Endothelial cell of umbilical vein (primary cell): ENCODE measurements around the gene ABL1. TPM values are rescaled to one million over a fixed set of nuclear protein-coding genes. Genes with fewer than 3 reads are reported as not detected.

Source experiments
- BruUV-seq: library from RNA; stranded (reverse); fragments of 400-500 nt; replicated peaks from 2 replicates; lab custom pipeline; 2021; lab: Mats Ljungman, UMichigan
- CTCF ChIA-PET: fragments of 300-600, 350-600 bp; sonication (Branson Sonifier 250); formaldehyde crosslinking; loops from one replicate; lab custom pipeline; 2021; ENCODE audit warnings: antibody characterized with exemption, inconsistent platforms; lab: Charles Lee
- POLR2A ChIA-PET: fragments of 300-600, 350-600 bp; sonication (Branson Sonifier 250); formaldehyde crosslinking; loops from one replicate; lab custom pipeline; 2021; ENCODE audit warnings: antibody characterized with exemption, inconsistent platforms; lab: Charles Lee
- DNase-seq: peaks from one replicate; pipeline ENCODE4 v3.0.0-alpha.2; 2011; ENCODE audit warnings: low read depth, low spot score
- FAIRE-seq: peaks from 2 replicates; lab custom pipeline; 2011; peaks lifted over from hg19 to GRCh38; lab: Jason Lieb, UNC
- H2AFZ ChIP-seq: 2 replicates; pipeline ENCODE4 v1.6.0; 2012; ENCODE audit warnings: low read depth, low read length, control low read depth, inconsistent platforms
- H3K27ac ChIP-seq: 2 replicates; pipeline ENCODE4 v1.5.1; 2011; ENCODE audit warnings: low read depth, mild to moderate bottlenecking, control low read depth, low read length, moderate library complexity; ENCODE audit not compliant: insufficient read depth
- H3K27me3 ChIP-seq, 2 experiments: 2 replicates each; pipeline versions ENCODE4 v1.6.0 to v1.6.1; 2011; ENCODE audit warnings: low read length in 2 of 2, mixed read lengths in 1 of 2; ENCODE audit not compliant: control insufficient read depth in 2 of 2, insufficient read depth in 2 of 2
- H3K36me3 ChIP-seq, 2 experiments: 2 replicates in 1 of 2; 3 replicates in 1 of 2; pipeline ENCODE4 v1.5.1; 2011; ENCODE audit warnings: low read length in 2 of 2, mild to moderate bottlenecking in 1 of 2, moderate library complexity in 1 of 2; ENCODE audit not compliant: control insufficient read depth in 2 of 2, insufficient read depth in 2 of 2; ENCODE audit errors: extremely low read depth in 1 of 2
- H3K4me1 ChIP-seq: 3 replicates; pipeline ENCODE4 v1.5.1; 2011; ENCODE audit warnings: mild to moderate bottlenecking, low read length; ENCODE audit not compliant: control insufficient read depth, insufficient read depth; ENCODE audit errors: extremely low read depth
- H3K4me2 ChIP-seq: 2 replicates; pipeline ENCODE4 v1.6.1; 2011; ENCODE audit warnings: low read length, control low read depth, mixed read lengths; ENCODE audit not compliant: insufficient read depth
- H3K4me3 ChIP-seq, 3 experiments: fragments of 200-600 bp in 1 of 3; sonication (generic), shearing (Covaris generic) in 1 of 3; replicated peaks in 1 of 3; 2 replicates each; pipeline ENCODE4 v1.5.1; 2011 to 2016; ENCODE audit warnings: control low read depth in 3 of 3, low read length in 3 of 3, mild to moderate bottlenecking in 2 of 3, inconsistent platforms in 1 of 3, low read depth in 1 of 3, moderate library complexity in 1 of 3; ENCODE audit not compliant: insufficient read depth in 1 of 3
- H3K79me2 ChIP-seq: 2 replicates; pipeline ENCODE4 v1.6.0; 2012; ENCODE audit warnings: low read length, inconsistent platforms; ENCODE audit not compliant: control insufficient read depth, insufficient read depth
- H3K9ac ChIP-seq: replicated peaks from 2 replicates; pipeline ENCODE3; 2011; ENCODE audit warnings: low read length, control low read depth; ENCODE audit not compliant: insufficient read depth; ENCODE audit errors: extremely low read depth
- H3K9me1 ChIP-seq: replicated peaks from 3 replicates; pipeline ENCODE4 v1.6.0; 2011; ENCODE audit warnings: mild to moderate bottlenecking, low read length; ENCODE audit not compliant: control insufficient read depth, insufficient read depth; ENCODE audit errors: extremely low read depth
- H3K9me3 ChIP-seq: replicated peaks from 2 replicates; pipeline ENCODE4 v1.5.1; 2012; ENCODE audit warnings: low read length, inconsistent platforms; ENCODE audit not compliant: control insufficient read depth, insufficient read depth
- H4K20me1 ChIP-seq: replicated peaks from 2 replicates; pipeline ENCODE3; 2011; ENCODE audit warnings: mild to moderate bottlenecking, low read length; ENCODE audit not compliant: control insufficient read depth, insufficient read depth; ENCODE audit errors: extremely low read depth
- EZH2 ChIP-seq: IDR thresholded peaks from 2 replicates; pipeline ENCODE4 v1.6.1; 2012; ENCODE audit warnings: borderline replicate concordance, low read depth, mild to moderate bottlenecking, moderate library complexity, low read length, inconsistent platforms; ENCODE audit not compliant: severe bottlenecking
- FOS ChIP-seq: IDR thresholded peaks from 2 replicates; pipeline ENCODE4 v1.6.1; 2011; ENCODE audit warnings: mild to moderate bottlenecking, low read length, moderate library complexity, borderline replicate concordance; ENCODE audit not compliant: insufficient read depth
- GATA2 ChIP-seq: IDR thresholded peaks from 2 replicates; pipeline ENCODE4 v1.7.0; 2011; ENCODE audit warnings: low read depth, mild to moderate bottlenecking, moderate library complexity, mixed read lengths, low read length; ENCODE audit not compliant: insufficient read length, insufficient read depth
- JUN ChIP-seq: IDR thresholded peaks from 2 replicates; pipeline ENCODE4 v1.6.1; 2011; ENCODE audit warnings: borderline replicate concordance, low read depth; ENCODE audit not compliant: insufficient read length, insufficient read depth
- MYC ChIP-seq: IDR thresholded peaks from one replicate; pipeline ENCODE4 v1.6.1; 2011; ENCODE audit warnings: mild to moderate bottlenecking, low read depth, low read length
- dilution Hi-C: fragments of 300-500 bp; cut with MboI; formaldehyde crosslinking; loops from one replicate; pipeline ENCODE4 v1.15.0; 2019; ENCODE audit warnings: low sequenced_read_pairs; ENCODE audit not compliant: extremely low pct_ligation_motif_present
- intact Hi-C: fragments of 100-400 bp; cut with micrococcal nuclease; formaldehyde crosslinking; loops from one replicate; pipeline ENCODE4 v1.10.0; 2022
- polyA plus RNA-seq, 4 experiments: library from polyadenylated mRNA; depleted of rRNA in 3 of 4; stranded (reverse) in 3 of 4; unstranded in 1 of 4; fragments of >200 nt; gene quantifications; 2 replicates each; pipeline versions ENCODE4 v1.2.1 to v1.2.3, GENCODE V29; 2011 to 2012; ENCODE audit warnings: missing spikeins in 1 of 4
- total RNA-seq: library from RNA; stranded (reverse); gene quantifications from 2 replicates; pipeline ENCODE4 v1.2.3, GENCODE V29; 2021
- TF ChIP-seq, protein P1 (sequence below): IDR thresholded peaks from 2 replicates; pipeline ENCODE4 v1.6.1; 2011; ENCODE audit not compliant: insufficient read depth, insufficient read length

The ABL1 gene
- total and polyA plus RNA-seq, 2 donors (not counting 3 experiments of a cell fraction or from before 2014, with no cell fraction given), result 32.1 to 87.1 TPM

- H3K9ac ChIP-seq, result no peak overlapping the region
- dilution Hi-C loops (no loop called here), intact Hi-C loops (no loop called here)
- H3K4me2 ChIP-seq, result no peak overlapping the region
- H3K36me3 ChIP-seq, result no peaks in the 10 kb centered on the region
- ChIA-PET CTCF (interaction anchor here (1.0 to 2.8 kb wide), 7 partner anchors 8 to 227 kb away, joined by 3 to 10 read pairs (median 3); no protein-coding TSS in a partner anchor), POLR2A (no interaction called here)
- no peaks in the 10 kb centered on the region for H3K79me2 ChIP-seq
- BruUV-seq, result no TSS peak
- peaks cover 8 to 12% of the 10 kb centered on the region in 2 experiments for H3K27me3 ChIP-seq
- no peak overlapping the region for H2AFZ ChIP-seq
- H3K4me1 ChIP-seq, result peaks cover 7% of the 10 kb centered on the region
- no peaks in the 10 kb centered on the region for H3K9me3 ChIP-seq
- no peak overlapping the region for H3K27ac ChIP-seq
- no peaks in the 10 kb centered on the region for H4K20me1 ChIP-seq
- H3K4me3 ChIP-seq, result no peak overlapping the region
- DNase-seq (peak; percentile 29), FAIRE-seq (peak; percentile 59)
- no peaks in the 10 kb centered on the region for H3K9me1 ChIP-seq
- no peak for TF ChIP-seq EZH2
These were observed 93.2 kb downstream of the ABL1 start for GRCh38 chr9:130927995-130928900.

DNA sequence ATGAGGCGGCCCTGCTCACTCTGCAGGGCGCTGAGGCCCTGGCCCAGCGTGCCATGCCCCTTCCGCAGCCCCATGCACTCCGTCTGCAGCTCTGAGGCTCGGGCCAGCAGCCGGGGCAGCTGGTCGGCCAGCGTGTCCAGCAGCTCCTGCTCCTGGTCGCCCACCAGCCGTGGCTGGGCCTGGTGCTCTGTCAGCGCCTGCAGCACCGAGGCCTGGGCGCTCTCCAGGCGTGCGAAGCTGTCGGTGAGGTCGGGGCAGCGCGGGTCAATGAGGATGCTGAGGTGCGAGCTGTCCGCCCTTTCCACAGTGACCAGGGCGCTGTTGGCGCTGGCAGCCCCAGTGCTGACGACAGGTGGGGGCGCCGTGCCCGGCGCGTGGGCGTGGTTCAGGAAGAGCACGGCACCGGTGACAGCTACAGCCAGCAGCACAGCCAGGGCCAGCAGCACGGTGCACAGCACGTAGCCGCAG is 94.6 kb downstream of the ABL1 start:
- no peaks in the 10 kb centered on the region for H3K36me3 ChIP-seq
- POLR2A ChIA-PET, result no interaction called here
- no peak for TF ChIP-seq EZH2
- TF ChIP-seq JUN, result no peak
- TF ChIP-seq GATA2, result no peak
- TF ChIP-seq FOS, result no peak
- TF ChIP-seq, protein P1, sequence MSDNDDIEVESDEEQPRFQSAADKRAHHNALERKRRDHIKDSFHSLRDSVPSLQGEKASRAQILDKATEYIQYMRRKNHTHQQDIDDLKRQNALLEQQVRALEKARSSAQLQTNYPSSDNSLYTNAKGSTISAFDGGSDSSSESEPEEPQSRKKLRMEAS, result no peak
- no peak for TF ChIP-seq MYC
- H3K9ac ChIP-seq, result no peak overlapping the region
- no peak overlapping the region for H2AFZ ChIP-seq
- H3K79me2 ChIP-seq, result no peaks in the 10 kb centered on the region
- FAIRE-seq, result no peak
- H3K9me1 ChIP-seq, result no peaks in the 10 kb centered on the region
- no peak overlapping the region for H3K4me3 ChIP-seq
- DNase-seq, result no peak
- H3K9me3 ChIP-seq, result no peaks in the 10 kb centered on the region
- no peak overlapping the region for H3K4me2 ChIP-seq
- no TSS peak for BruUV-seq
- no peaks in the 10 kb centered on the region for H4K20me1 ChIP-seq
- peaks cover 12 to 13% of the 10 kb centered on the region in 2 experiments for H3K27me3 ChIP-seq
- intact Hi-C loops (no loop called here), dilution Hi-C loops (no loop called here)
- CTCF ChIA-PET, result interaction anchor here (1.0 to 1.4 kb wide), 2 partner anchors 12 to 13 kb away, joined by 3 read pairs; no protein-coding TSS in a partner anchor
- peaks cover 7% of the 10 kb centered on the region for H3K4me1 ChIP-seq
- no peak overlapping the region for H3K27ac ChIP-seq
